Ishikawa (cell line): ENCODE data around the gene SLC9A7.

Experiments used
- CEBPB ChIP-seq: IDR thresholded peaks from 2 replicates; pipeline ENCODE4 v1.6.1; 2012
- CREB1 ChIP-seq: IDR thresholded peaks from 2 replicates; pipeline ENCODE4 v1.6.1; 2012; ENCODE audit warnings: low read depth
- EGR1 ChIP-seq: IDR thresholded peaks from 2 replicates; pipeline ENCODE4 v1.6.1; 2012
- EP300 ChIP-seq: IDR thresholded peaks from 2 replicates; pipeline ENCODE4 v1.6.1; 2012; ENCODE audit warnings: borderline replicate concordance
- FOXM1 ChIP-seq: IDR thresholded peaks from 2 replicates; pipeline ENCODE4 v1.6.1; 2012; ENCODE audit warnings: low read depth, borderline replicate concordance
- MAX ChIP-seq: IDR thresholded peaks from 2 replicates; pipeline ENCODE4 v1.6.1; 2012
- NFIC ChIP-seq: IDR thresholded peaks from 2 replicates; pipeline ENCODE4 v1.6.1; 2012
- RAD21 ChIP-seq: IDR thresholded peaks from 2 replicates; pipeline ENCODE4 v1.6.1; 2012; ENCODE audit warnings: low read depth
- REST ChIP-seq: IDR thresholded peaks from 2 replicates; pipeline ENCODE4 v1.6.1; 2012; ENCODE audit warnings: low read depth, mild to moderate bottlenecking
- TAF1 ChIP-seq: IDR thresholded peaks from 2 replicates; pipeline ENCODE4 v1.6.1; 2012; ENCODE audit warnings: low read depth, mild to moderate bottlenecking
- TCF12 ChIP-seq: IDR thresholded peaks from 2 replicates; pipeline ENCODE4 v1.6.1; 2012; ENCODE audit warnings: low read depth
- TEAD4 ChIP-seq: IDR thresholded peaks from 2 replicates; pipeline ENCODE4 v1.6.1; 2012
- USF1 ChIP-seq: IDR thresholded peaks from 2 replicates; pipeline ENCODE4 v1.6.1; 2012
- YY1 ChIP-seq: IDR thresholded peaks from 2 replicates; pipeline ENCODE4 v1.6.1; 2012; ENCODE audit warnings: low read depth
- ZBTB7A ChIP-seq: IDR thresholded peaks from 2 replicates; pipeline ENCODE4 v1.6.1; 2012; ENCODE audit warnings: low read depth

Gene SLC9A7

GRCh38 chrX:46637938-46638337 is 121.0 kb downstream of the SLC9A7 start:
- TF ChIP-seq TCF12 (no peak), MAX (no peak)

- TF ChIP-seq TEAD4 (no peak), CREB1 (no peak), REST (no peak), EGR1 (no peak), MAX (no peak), YY1 (no peak), FOXM1 (no peak), EP300 (no peak), CEBPB (no peak), USF1 (no peak), RAD21 (no peak), TCF12 (no peak), ZBTB7A (no peak), TAF1 (no peak), NFIC (no peak)
Measured at GRCh38 chrX:46636223-46636622, 122.7 kb downstream of the SLC9A7 start.

- TF ChIP-seq TEAD4, result no peak
Measured at GRCh38 chrX:46635186-46635585, 123.7 kb downstream of the SLC9A7 start.

GRCh38 chrX:46634577-46634976 is 124.3 kb downstream of the SLC9A7 start:
- no peak for TF ChIP-seq TCF12
- no peak for TF ChIP-seq FOXM1
- no peak for TF ChIP-seq TEAD4
- no peak for TF ChIP-seq USF1
- no peak for TF ChIP-seq YY1

GRCh38 chrX:46630141-46630540 is 128.8 kb downstream of the SLC9A7 start:
- no peak for TF ChIP-seq EP300
- no peak for TF ChIP-seq EGR1
- no peak for TF ChIP-seq ZBTB7A
- TF ChIP-seq REST, result no peak
- TF ChIP-seq CEBPB, result no peak
- TF ChIP-seq NFIC, result no peak
- no peak for TF ChIP-seq RAD21
- TF ChIP-seq TCF12, result no peak
- no peak for TF ChIP-seq USF1
- no peak for TF ChIP-seq TAF1
- TF ChIP-seq TEAD4, result no peak
- TF ChIP-seq YY1, result no peak
- TF ChIP-seq CREB1, result no peak
- no peak for TF ChIP-seq FOXM1
- TF ChIP-seq MAX, result no peak

- TF ChIP-seq TEAD4 (no peak), RAD21 (no peak)
Measured at GRCh38 chrX:46628460-46629371, 130.2 kb downstream of the SLC9A7 start.
